Right renal cortex interstitium (tissue), 3 donors: Measurements from ENCODE around the gene ACYP2. TPM values are rescaled to one million over a fixed set of nuclear protein-coding genes. Genes with fewer than 3 reads are reported as not detected.
A peak's percentile ranks its signal among the peaks of the same experiment; 100 is the strongest.
"Not testable (repeated sequence)": the region's sequence is repeated elsewhere in the genome, so short reads cannot be mapped to it uniquely, and the experiment has no call there.

Experiments
- DNase-seq, 3 donors: peaks; one replicate each; pipeline ENCODE4 v3.0.0-alpha.2; 2013; ENCODE audit warnings: low read depth in 3 of 3, low spot score in 2 of 3
- polyA plus RNA-seq, 3 donors: library from polyadenylated mRNA; unstranded; fragments of 120-200 nt; gene quantifications; one replicate each; pipeline ENCODE4 v1.2.1, GENCODE V29; 2013; ENCODE audit not compliant: insufficient read length in 3 of 3

The ACYP2 gene
- polyA plus RNA-seq, result 10 to 100 TPM; 16.1 to 23.9 (median 21.8) TPM

DNA sequence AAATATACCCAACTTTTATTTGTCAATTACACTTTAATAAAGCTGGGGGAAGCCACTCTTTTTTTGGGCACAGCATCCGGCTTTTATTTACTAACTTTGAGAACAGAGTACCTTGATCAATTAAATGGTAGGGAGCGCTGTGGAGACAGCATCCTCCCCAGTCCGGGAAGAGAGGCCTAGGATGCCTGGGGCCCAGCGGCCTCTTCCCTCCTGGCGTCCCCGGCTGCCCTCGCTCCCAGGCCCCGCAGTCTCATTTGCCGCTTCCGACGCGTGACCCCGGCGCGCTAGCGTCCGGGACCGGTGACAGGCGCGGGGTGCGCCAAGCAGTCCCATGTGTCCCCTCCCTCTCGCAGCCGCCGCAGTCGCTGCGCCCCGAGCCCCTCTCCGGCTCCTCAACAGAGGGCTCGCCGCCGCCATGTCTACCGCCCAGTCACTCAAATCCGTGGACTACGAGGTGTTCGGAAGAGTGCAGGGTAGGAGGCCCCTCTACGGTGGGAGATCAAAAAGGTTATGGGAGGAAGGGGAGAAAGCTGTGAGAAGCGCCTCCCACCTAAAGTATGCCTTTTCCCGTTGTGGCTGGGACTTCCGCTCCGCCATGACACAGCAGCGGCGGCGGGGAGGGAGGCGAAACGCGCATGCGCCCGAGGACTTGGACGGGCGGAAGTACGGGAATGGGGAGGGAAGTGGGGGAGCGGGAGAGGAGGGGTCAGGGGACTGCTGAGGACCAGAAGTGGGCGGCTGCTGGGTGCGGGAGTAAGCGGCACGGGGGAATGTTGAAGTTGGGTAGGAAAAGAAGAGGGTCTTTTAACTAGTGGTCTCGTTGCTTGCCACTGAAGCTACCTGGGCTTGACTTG is at the start of gene ACYP2:
ACYP2 (plus strand) TSS at position 332 of the 854 bp plus-strand sequence.
- peak; percentile 90 to 95 (median 91) for DNase-seq

- DNase-seq, result no peak
These were observed 49.5 kb upstream of the ACYP2 start for GRCh38 chr2:54065891-54066290.

GRCh38 chr2:54067851-54068375 is 47.5 kb upstream of the ACYP2 start:
- DNase-seq, result no peak

DNA sequence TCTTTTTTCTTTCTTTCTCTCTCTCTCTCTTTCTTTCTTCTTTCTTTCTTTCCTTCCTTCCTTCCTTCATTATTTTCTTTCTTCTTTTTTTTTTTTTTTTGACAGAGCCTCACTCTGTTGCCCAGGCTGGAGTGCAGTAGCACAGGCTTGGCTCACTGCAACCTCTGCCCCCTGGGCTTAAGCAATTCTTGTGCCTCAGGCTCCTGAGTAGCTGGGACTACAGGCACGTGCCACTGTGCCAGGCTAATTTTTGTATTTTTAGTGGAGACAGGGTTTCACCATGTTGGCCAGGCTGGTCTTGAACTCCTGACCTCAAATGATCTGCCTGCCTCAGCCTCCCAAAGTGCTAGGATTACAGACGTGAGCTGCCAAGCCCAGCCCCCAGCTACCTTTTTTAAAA is 42.9 kb upstream of the ACYP2 start:
- not testable (repeated sequence) for DNase-seq

DNA sequence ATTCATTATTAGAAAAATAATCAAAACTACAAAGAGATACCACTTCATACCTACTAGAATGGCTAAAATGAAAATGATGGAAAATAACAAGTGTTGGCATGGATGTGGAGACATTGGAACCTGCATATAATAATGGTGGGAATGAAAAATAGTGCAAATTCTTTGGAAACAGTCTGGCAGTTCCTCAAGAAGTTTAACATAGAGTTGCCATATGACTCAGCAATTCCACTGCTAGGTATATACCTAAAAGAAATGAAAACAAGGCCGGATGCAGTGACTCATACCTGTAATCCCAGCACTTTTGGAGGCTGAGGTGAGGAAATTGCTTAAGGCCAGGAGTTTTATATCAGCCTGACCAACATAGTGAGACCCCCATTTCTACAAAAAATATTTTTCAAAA is 41.6 kb upstream of the ACYP2 start:
- DNase-seq, result no peak

DNA sequence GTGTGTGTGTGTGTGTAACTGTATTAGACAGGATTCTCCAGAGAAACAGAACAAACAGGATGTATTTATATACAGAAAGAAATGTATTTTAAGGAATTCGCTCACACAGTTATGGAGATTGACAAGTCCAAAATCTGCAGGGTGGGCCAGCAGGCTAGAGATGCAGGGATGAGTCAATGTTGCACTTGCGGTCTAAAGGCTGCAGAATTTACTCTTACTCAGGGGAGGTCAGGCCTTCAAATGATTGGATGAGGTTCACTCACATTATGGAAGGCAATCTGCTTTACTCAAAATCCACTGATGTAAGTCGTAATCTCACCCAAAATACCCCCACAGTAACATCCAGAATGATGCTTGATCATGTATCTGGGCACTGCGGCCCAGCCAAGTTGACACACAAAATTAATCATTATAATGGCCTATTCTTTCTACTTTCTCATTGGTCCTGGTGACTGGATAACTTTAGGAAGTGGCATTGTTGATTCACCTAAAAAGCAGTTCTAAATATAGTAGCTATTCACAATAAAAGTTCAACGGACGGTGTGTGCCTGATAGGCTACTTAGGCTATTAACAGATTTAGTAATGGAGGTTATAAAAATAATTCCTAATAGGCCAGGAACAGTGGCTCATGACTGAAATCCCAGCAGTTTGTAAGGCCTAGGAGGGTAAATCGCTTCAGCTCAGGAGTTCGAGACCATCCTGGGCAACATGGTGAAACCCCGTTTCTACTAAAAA is 40.6 kb upstream of the ACYP2 start:
- DNase-seq, result no peak

- DNase-seq, result no peak
These were observed 38.8 kb upstream of the ACYP2 start for GRCh38 chr2:54076586-54076985.

GRCh38 chr2:54077088-54077900 is 38.1 kb upstream of the ACYP2 start:
- DNase-seq, result no peak

GRCh38 chr2:54079331-54079730 is 36.1 kb upstream of the ACYP2 start:
- no peak for DNase-seq

DNA sequence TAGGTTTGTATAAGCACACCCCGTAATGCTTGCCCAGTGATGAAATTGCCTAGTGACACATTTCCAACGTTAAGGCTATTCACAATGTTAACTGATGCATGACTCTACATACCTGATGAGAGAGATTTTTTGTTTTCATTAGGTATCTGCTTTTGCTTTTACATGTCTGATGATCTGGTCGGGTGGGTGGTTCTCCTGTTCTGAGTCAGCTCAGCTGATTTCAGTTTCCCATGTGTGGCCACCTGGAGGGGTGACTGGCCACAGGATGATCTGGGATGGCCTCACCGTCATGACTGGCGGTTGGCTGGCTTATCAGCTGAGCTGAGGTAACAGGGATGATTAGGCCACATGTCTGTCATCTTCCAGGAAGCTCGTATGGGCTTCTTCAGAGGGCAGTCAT is 33.8 kb upstream of the ACYP2 start:
- DNase-seq, result no peak

- DNase-seq, result no peak
These were observed 32.4 kb upstream of the ACYP2 start for GRCh38 chr2:54083021-54083420.

- DNase-seq, result no peak
These were observed 32.0 kb upstream of the ACYP2 start for GRCh38 chr2:54083445-54083844.

- no peak for DNase-seq
These were observed 30.8 kb upstream of the ACYP2 start for GRCh38 chr2:54084600-54084999.

DNA sequence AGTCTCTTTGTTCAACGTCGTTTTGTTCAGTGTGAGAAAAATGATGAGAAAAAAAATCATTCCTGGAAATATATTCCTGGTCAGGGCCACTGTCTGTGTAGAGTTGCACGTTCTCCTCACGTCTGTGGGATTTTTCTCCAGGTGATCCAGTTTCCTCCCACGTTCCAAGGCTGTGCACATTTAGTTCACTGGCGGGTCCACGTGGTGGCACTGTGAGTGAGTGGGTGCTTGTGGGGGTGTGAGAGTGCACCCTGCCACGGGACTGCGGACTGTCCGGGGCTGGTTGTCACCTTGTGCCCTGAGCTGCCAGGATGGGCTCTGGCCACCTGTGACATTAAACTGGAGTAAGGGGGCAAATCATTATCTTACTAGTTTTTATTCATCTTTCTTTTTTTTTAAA is 30.3 kb upstream of the ACYP2 start:
- DNase-seq, result no peak

- no peak for DNase-seq
These were observed 29.3 kb upstream of the ACYP2 start for GRCh38 chr2:54086157-54086556.

DNA sequence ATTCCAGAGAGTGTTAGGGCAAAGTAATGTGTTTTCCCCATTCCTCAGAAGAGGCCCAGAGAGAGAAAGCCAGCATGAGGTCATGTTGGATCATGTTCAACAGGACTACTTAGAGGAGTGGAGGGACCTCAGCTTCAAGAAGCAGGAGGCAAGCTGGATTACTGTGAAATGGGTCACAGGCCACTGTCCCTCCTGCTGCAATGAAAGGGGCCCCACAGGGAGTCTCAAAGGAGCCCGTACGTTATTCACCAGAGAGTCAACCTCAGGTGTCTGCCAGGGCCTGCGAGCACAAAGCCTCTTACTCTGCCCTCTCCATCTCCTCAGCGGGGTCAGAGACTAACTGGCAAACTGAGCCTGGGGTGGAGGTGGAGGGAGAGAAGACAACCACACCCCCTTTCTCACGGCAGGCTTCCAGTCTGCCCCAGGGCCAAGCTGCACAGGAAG is 27.2 kb upstream of the ACYP2 start:
- DNase-seq, result no peak

DNA sequence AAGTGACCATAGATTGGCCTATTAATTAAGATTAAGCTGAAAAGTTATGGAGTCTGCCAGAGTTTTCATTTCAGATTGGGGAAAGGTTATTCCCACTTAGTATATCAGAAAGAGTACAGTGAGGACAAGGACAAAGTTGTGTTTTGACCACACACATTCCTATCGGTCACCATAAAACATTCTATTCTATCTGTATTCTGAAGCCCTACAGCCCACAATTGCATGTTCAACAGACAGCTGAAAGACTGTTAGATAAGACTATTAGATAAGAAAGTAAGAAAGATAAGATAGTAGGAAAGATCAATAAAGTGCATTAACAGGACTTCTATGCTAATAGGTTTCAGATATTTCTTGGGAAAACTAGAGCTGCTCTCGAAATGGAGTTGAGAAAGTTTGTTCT is 26.7 kb upstream of the ACYP2 start:
- DNase-seq, result no peak

GRCh38 chr2:54090521-54091117 is 24.8 kb upstream of the ACYP2 start:
- no peak for DNase-seq

- DNase-seq, result no peak
These were observed 22.5 kb upstream of the ACYP2 start for GRCh38 chr2:54092940-54093339.

GRCh38 chr2:54095406-54095805 is 20.0 kb upstream of the ACYP2 start:
- not testable (repeated sequence) for DNase-seq
